ENCODE data around the gene FBXW12. TPM values are rescaled to one million over a fixed set of nuclear protein-coding genes. Genes with fewer than 3 reads are reported as not detected.

The FBXW12 gene
- total and polyA plus RNA-seq, 2 of the 8 experiments (the other 6 are each of a cell fraction or from before 2014, with no cell fraction given) = 0.35 to 0.85 TPM

GRCh38 chr3:48334605-48335004, 37.4 kb upstream of the FBXW12 start:
- H3K79me1 ChIP-seq (ENCODE audit: low read depth, low read length) = no peaks in the 10 kb centered on the region
- H3K23me2 ChIP-seq (ENCODE audit: low read depth, low read length) = no peaks in the 10 kb centered on the region
- ChIA-PET CTCF (ENCODE audit: partially characterized antibody) (interaction anchor here (1.4 kb wide), 1 partner anchor 102 kb away, joined by 4 read pairs; no protein-coding TSS in a partner anchor), POLR2A (ENCODE audit: partially characterized antibody) (no interaction called here)
- H3K4ac ChIP-seq (replicated peaks; ENCODE audit: insufficient read length, low read depth, low read length) = no peak overlapping the region
- no peak overlapping the region for H3K9ac ChIP-seq (replicated peaks in 1 of 4; ENCODE audit: extremely low read depth in 1 of 4, low read depth in 3 of 4, low read length in 3 of 4)
- no peak overlapping the region for H2BK12ac ChIP-seq (ENCODE audit: low read depth, low read length)
- no peaks in the 10 kb centered on the region for H3K36me3 ChIP-seq (ENCODE audit: control insufficient read depth in 2 of 4, insufficient read depth in 4 of 4, low read length in 3 of 4)
- TF ChIP-seq POU5F1 (IDR thresholded peaks at IDR 0.05; ENCODE audit: low read depth, low read length) = no peak
- TF ChIP-seq FOSL1 (IDR thresholded peaks at IDR 0.05; ENCODE audit: insufficient read depth, low read depth, low read length) = no peak
- no peak for TF ChIP-seq KDM4A (IDR thresholded peaks at IDR 0.05; ENCODE audit: low read depth, low read length, severe bottlenecking)
- TF ChIP-seq TBP (IDR thresholded peaks at IDR 0.05; ENCODE audit: low read depth, low read length) = no peak
- TF ChIP-seq SUZ12 (IDR thresholded peaks at IDR 0.05; ENCODE audit: low read length) = no peak
- no peak for TF ChIP-seq BCL11A (IDR thresholded peaks at IDR 0.05; ENCODE audit: low read depth in 2 of 2, low read length in 2 of 2)
- H2BK5ac ChIP-seq (ENCODE audit: low read depth, low read length) = no peak overlapping the region
- no peak overlapping the region for H4K91ac ChIP-seq (replicated peaks; ENCODE audit: insufficient read length, low read length)
- H3K4me2 ChIP-seq (ENCODE audit: insufficient read depth in 1 of 2, low read depth in 2 of 2, low read length in 2 of 2) = no peak overlapping the region
- H4K8ac ChIP-seq (ENCODE audit: extremely low read depth, insufficient read depth, low read length) = no peak overlapping the region
- 86% methylated on average over 2 of the region's 3 CpGs; no CpG with 5 or more reads in 1 of the 2 experiments for WGBS, 2 experiments (ENCODE audit: extremely low coverage in 1 of 2, insufficient coverage in 1 of 2, insufficient read length in 1 of 2, insufficient replicate concordance in 2 of 2, low coverage in 1 of 2, low lambda C conversion rate in 2 of 2, missing lambda C conversion rate in 1 of 2)
- DNase-seq (ENCODE audit: low read depth in 1 of 2, low spot score in 2 of 2) = no peak
- H3K79me2 ChIP-seq (ENCODE audit: control insufficient read depth in 1 of 2, insufficient read depth in 2 of 2, low read length in 2 of 2) = no peaks in the 10 kb centered on the region
- H2BK15ac ChIP-seq (ENCODE audit: low read length) = no peak overlapping the region
- no peak overlapping the region for H2AK5ac ChIP-seq (ENCODE audit: low read depth, low read length)
- no peak overlapping the region for H3K27ac ChIP-seq (ENCODE audit: low read depth, low read length)
- no peak overlapping the region for H3K14ac ChIP-seq (ENCODE audit: insufficient read length)
- H3K56ac ChIP-seq (replicated peaks; ENCODE audit: insufficient read length, low read depth, low read length) = no peak overlapping the region
- H3K18ac ChIP-seq (ENCODE audit: extremely low read depth, low read length) = no peak overlapping the region
- H4K20me1 ChIP-seq (replicated peaks in 1 of 2; ENCODE audit: control insufficient read depth in 1 of 2, insufficient read depth in 2 of 2, low read length in 2 of 2) = no peaks in the 10 kb centered on the region
- no peak for FAIRE-seq
- H3K4me3 ChIP-seq (ENCODE audit: extremely low read depth in 1 of 4, insufficient read depth in 2 of 4, low read depth in 3 of 4, low read length in 4 of 4) = no peak overlapping the region
- no peak overlapping the region for H4K5ac ChIP-seq (ENCODE audit: insufficient read length, low read depth, low read length)
- H3K27me3 ChIP-seq (replicated peaks in 1 of 4; ENCODE audit: control insufficient read depth in 3 of 4, extremely low read depth in 1 of 4, insufficient read depth in 3 of 4, low read length in 3 of 4) = no peaks in the 10 kb centered on the region; a peak in 1 of 7 replicates
- no peak overlapping the region for H2BK20ac ChIP-seq (ENCODE audit: low read length)
- H3K9me3 ChIP-seq (ENCODE audit: insufficient read depth in 2 of 2, low read depth in 1 of 2, low read length in 1 of 2) = no peaks in the 10 kb centered on the region
- no peak overlapping the region for H2AFZ ChIP-seq (ENCODE audit: low read length)
- no peak overlapping the region for H2BK120ac ChIP-seq (replicated peaks; ENCODE audit: low read depth, low read length)
- H3K23ac ChIP-seq (ENCODE audit: insufficient read length) = no peak overlapping the region
- no peaks in the 10 kb centered on the region for H3K4me1 ChIP-seq (replicated peaks in 1 of 4; ENCODE audit: control insufficient read depth in 3 of 4, insufficient read depth in 4 of 4, low read length in 3 of 4)

Data from H1 (cell line).